HG03575 (cell line): ENCODE data around the gene KBTBD8.

Experiments
- ATAC-seq: cut with Tn5 transposase; IDR thresholded peaks from one replicate; pipeline ENCODE4 v1.9.1; 2021; ENCODE audit not compliant: unreplicated experiment, insufficient number of reproducible peaks, low FRiP score; ENCODE audit errors: extremely low read depth

The KBTBD8 gene, protein sequence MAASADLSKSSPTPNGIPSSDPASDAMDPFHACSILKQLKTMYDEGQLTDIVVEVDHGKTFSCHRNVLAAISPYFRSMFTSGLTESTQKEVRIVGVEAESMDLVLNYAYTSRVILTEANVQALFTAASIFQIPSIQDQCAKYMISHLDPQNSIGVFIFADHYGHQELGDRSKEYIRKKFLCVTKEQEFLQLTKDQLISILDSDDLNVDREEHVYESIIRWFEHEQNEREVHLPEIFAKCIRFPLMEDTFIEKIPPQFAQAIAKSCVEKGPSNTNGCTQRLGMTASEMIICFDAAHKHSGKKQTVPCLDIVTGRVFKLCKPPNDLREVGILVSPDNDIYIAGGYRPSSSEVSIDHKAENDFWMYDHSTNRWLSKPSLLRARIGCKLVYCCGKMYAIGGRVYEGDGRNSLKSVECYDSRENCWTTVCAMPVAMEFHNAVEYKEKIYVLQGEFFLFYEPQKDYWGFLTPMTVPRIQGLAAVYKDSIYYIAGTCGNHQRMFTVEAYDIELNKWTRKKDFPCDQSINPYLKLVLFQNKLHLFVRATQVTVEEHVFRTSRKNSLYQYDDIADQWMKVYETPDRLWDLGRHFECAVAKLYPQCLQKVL

DNA sequence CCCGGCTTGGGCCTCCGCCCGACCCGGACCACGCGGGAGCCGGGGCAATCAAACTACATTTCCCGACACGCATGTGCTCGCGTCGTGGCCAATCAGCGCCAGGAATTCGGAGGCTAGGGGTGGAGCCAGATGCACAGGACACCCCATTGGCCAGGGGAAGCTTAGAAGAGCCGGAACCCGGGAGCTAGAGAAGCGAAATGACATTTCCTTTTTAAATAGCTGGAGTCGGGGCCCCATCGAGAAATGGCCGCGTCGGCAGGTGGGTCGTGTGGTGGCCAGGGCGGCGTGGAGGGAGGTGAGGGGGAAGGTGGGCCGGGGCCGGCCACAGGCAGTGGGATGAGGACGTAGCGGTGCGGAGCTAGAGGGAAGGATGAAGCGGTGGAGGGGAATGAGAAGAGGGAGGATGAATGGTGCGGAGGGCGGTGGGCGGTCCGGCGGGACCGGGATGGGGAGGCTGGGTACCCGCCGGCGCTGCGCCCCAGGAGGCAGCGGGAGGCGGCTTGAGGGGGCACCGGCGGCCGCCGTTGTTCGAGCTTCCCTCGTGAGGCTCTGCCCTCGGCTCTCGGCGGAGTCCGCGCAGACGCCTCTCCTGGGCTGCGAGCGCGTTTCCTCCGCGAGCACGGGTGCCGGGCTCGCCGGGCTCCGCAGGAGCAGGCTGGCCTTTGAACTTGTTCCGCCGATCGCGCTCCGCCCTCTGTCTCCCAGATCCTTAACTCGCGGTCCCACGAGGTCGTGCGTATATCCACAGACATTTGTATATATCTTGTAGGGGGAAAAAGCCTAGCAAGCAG lies at the start of gene KBTBD8:
Gene KBTBD8, plus strand, starts transcription at position 195 of the 791 bp plus-strand sequence. Its CDS starts 49 bp downstream, at position 244.
- ATAC-seq = no peak

- no peak for ATAC-seq
Observed at GRCh38 chr3:66948838-66949237, 49.3 kb upstream of the KBTBD8 start.

GRCh38 chr3:66949898-66950297 lies 48.2 kb upstream of the KBTBD8 start:
- no peak for ATAC-seq

- ATAC-seq = no peak
Observed at GRCh38 chr3:66952357-66952756, 45.8 kb upstream of the KBTBD8 start.

DNA sequence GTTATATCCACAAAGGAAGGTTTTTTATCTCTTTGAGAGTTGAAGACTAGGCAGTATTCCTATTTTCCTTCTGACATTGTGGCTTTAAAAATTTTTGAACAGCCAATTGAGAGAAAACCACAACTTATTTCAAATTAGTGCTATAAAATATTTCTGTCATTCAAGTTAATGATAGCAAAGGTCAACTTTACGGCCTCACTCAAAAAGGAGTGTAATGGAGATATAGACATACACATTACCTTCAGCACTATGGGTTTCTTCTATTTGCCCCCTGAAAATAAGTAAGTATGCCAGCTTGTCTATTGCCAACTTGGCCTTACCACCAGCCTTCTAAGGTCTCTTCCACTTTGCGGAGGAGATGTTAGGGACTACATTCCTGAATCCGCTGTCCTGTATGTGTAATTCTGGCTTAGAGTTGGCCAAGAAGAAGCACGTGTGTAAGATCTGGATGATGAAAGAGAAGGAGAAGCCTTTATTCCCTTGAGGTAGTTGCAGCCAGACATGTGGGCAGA lies 44.1 kb upstream of the KBTBD8 start:
- ATAC-seq = no peak

DNA sequence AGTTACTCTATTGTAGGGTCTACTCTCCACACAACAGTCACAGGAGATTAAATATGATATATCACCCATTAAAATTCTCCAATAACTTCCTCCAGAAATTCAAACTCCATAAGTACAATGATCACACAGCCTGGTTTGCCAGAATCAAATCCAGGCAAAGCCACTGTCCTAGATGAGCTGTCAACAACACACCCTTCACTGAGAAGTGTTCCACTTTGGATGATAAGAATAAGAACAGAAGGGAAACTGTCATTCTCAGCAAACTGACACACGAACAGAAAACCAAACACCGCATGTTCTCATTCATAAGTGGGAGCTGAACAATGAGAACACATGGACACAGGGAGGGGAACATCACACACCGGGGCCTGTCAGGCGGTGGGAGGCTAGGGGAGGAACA lies 41.4 kb upstream of the KBTBD8 start:
- no peak for ATAC-seq

GRCh38 chr3:66957367-66957766 lies 40.7 kb upstream of the KBTBD8 start:
- ATAC-seq = no peak

GRCh38 chr3:66958067-66958466 lies 40.0 kb upstream of the KBTBD8 start:
- ATAC-seq = no peak

- no peak for ATAC-seq
Observed at GRCh38 chr3:66962664-66963063, 35.4 kb upstream of the KBTBD8 start.

GRCh38 chr3:66971245-66971644 lies 26.9 kb upstream of the KBTBD8 start:
- ATAC-seq = no peak

- ATAC-seq = peak; percentile 96
Observed at GRCh38 chr3:66971891-66972551, 26.1 kb upstream of the KBTBD8 start.

DNA sequence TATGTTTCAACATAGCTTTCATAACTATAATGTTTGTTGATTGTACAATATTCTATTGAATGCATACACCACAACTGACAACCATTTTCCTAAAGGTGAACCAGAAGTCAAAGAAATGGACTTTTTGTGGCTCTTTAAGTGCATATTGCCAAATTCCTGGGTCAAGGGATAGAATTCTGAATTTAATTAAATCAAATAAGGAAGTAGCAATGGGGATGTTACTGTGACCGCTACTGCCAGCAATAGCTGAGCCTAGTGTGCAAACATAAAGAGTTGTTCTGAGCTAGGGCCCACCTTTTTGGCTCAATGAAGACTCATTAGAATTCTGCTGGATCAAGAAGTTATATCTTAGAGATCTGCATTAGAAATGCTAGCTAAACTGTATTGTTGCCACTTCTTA lies 17.3 kb upstream of the KBTBD8 start:
- no peak for ATAC-seq

- no peak for ATAC-seq
Observed at GRCh38 chr3:66983101-66983500, 15.0 kb upstream of the KBTBD8 start.

DNA sequence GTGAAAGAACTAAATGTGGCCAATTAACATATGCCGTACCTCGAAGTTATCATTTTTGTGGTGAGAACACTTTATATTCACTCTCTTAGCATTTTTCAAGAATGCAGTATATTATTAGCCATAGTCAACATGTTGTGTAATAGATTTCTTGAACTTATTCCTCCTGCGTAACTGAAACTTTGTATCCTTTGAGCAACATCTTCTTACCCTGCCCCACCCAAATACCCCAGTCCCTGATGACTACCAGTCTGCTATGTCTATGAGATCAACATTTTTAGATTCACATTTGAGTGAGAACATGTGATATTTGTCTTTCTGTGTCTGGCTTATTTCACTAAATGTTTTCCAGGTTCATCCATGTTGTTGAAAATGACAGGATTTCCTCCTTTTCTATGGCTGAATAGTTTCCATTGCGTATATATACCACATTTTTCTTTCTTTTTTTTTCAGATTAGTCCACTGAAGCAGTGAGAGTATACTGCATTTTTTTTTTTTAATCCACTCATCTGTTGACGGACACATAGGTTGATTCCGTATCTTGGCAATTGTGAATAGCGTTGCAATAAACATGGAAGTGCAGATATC lies 12.7 kb upstream of the KBTBD8 start:
- ATAC-seq = no peak

GRCh38 chr3:66986406-66986805 lies 11.7 kb upstream of the KBTBD8 start:
- ATAC-seq = no peak

DNA sequence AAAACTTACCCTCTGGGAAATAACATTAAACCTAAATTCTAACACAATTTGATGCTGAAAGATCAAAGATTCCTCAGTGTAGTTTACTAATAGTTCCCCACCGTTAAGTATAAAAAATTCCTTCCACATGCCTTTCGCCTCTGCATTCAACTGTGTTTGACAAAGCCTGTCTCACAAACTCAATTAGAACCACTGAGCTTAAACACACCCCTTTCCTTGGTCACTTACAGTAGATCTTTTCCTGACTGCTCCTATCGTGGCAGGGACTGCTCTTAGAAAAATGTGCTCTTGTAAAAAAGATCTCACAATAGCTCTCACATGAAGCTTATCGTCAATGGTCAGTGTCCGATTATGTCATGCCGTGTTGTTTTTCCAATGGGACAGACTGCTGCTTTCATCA lies 8.9 kb upstream of the KBTBD8 start:
- no peak for ATAC-seq

- ATAC-seq = peak; percentile 80
Observed at GRCh38 chr3:66989860-66990696, 8.0 kb upstream of the KBTBD8 start.

DNA sequence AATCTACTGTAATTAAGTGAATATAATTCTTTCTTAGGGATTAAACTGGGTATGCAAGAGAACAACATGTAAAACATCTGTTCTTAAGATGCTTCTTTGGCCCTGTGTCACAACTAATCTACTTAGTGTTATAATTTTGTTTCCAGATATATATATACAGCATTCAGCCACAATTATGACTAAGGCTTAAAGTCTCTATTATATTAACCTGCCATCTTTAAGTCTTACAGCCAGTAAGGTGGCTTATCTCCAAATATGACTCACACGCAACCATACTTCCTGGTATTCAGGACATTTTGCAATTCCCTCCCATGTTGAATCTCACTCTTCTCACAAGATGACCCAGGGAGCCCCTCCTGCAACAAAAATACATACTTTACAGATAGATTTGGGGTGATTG lies 6.6 kb upstream of the KBTBD8 start:
- no peak for ATAC-seq
